ENCODE results near the gene ELL2.

The ELL2 gene

GRCh38 chr5:95846554-95847260 is 114.9 kb downstream of the ELL2 start:
- peaks cover 20% of the 10 kb centered on the region for H3K4me1 ChIP-seq (ENCODE audit: low read length)
- no peaks in the 10 kb centered on the region for H3K79me2 ChIP-seq (ENCODE audit: low read length)
- no peak overlapping the region for H3K9ac ChIP-seq (ENCODE audit: low read length)
- H3K4me2 ChIP-seq (ENCODE audit: low read depth, low read length): no peak overlapping the region
- no peaks in the 10 kb centered on the region for H3K9me2 ChIP-seq (replicated peaks; ENCODE audit: insufficient read depth, low read length)
- peak; percentile 93 for TF ChIP-seq CTCF (IDR thresholded peaks at IDR 0.05; ENCODE audit: low read length)
- no peak for TF ChIP-seq EZH2 (optimal IDR thresholded peaks at IDR 0.05; ENCODE audit: low read depth, low read length)
- H4K20me1 ChIP-seq (ENCODE audit: insufficient read depth, low read length): no peaks in the 10 kb centered on the region
- H2AFZ ChIP-seq (ENCODE audit: low read length): no peak overlapping the region
- no peaks in the 10 kb centered on the region for H3K36me3 ChIP-seq (replicated peaks; ENCODE audit: insufficient read depth, low read length)
- H3K27ac ChIP-seq (ENCODE audit: low read length): no peak overlapping the region
- DNase-seq: peak; percentile 70
- H3K27me3 ChIP-seq (replicated peaks; ENCODE audit: insufficient read depth, low read length): no peaks in the 10 kb centered on the region
- H3K4me3 ChIP-seq (ENCODE audit: low read length): no peak overlapping the region
- no peaks in the 10 kb centered on the region for H3F3A ChIP-seq (ENCODE audit: insufficient read depth, low read length)
- H3K9me3 ChIP-seq (replicated peaks; ENCODE audit: insufficient read depth, low read length): no peaks in the 10 kb centered on the region

- H3K9me3 ChIP-seq (replicated peaks; ENCODE audit: insufficient read depth, low read length): no peaks in the 10 kb centered on the region
- no peak overlapping the region for H2AFZ ChIP-seq (ENCODE audit: low read length)
- no peaks in the 10 kb centered on the region for H3K27me3 ChIP-seq (replicated peaks; ENCODE audit: insufficient read depth, low read length)
- H3K79me2 ChIP-seq (ENCODE audit: low read length): no peaks in the 10 kb centered on the region
- H3K9me2 ChIP-seq (replicated peaks; ENCODE audit: insufficient read depth, low read length): no peaks in the 10 kb centered on the region
- no peaks in the 10 kb centered on the region for H3F3A ChIP-seq (ENCODE audit: insufficient read depth, low read length)
- no peak overlapping the region for H3K4me2 ChIP-seq (ENCODE audit: low read depth, low read length)
- H3K27ac ChIP-seq (ENCODE audit: low read length): no peak overlapping the region
- peaks cover 20% of the 10 kb centered on the region for H3K4me1 ChIP-seq (ENCODE audit: low read length)
- DNase-seq: no peak
- no peak overlapping the region for H3K4me3 ChIP-seq (ENCODE audit: low read length)
- H3K36me3 ChIP-seq (replicated peaks; ENCODE audit: insufficient read depth, low read length): no peaks in the 10 kb centered on the region
- no peak for TF ChIP-seq CTCF (IDR thresholded peaks at IDR 0.05; ENCODE audit: low read length)
- TF ChIP-seq EZH2phosphoT487 (IDR thresholded peaks at IDR 0.05; ENCODE audit: low read length): no peak
- no peak for TF ChIP-seq EZH2 (optimal IDR thresholded peaks at IDR 0.05; ENCODE audit: low read depth, low read length)
- no peak overlapping the region for H3K9ac ChIP-seq (ENCODE audit: low read length)
- H4K20me1 ChIP-seq (ENCODE audit: insufficient read depth, low read length): no peaks in the 10 kb centered on the region
These were observed 116.3 kb downstream of the ELL2 start for GRCh38 chr5:95845391-95845790.

GRCh38 chr5:95843733-95844223 is 117.9 kb downstream of the ELL2 start:
- Histone ChIP-seq H3K9me2 (replicated peaks; ENCODE audit: insufficient read depth, low read length) (no peaks in the 10 kb centered on the region), H3F3A (ENCODE audit: insufficient read depth, low read length) (no peaks in the 10 kb centered on the region), H3K4me2 (ENCODE audit: low read depth, low read length) (no peak overlapping the region), H3K4me1 (ENCODE audit: low read length) (peaks cover 20% of the 10 kb centered on the region), H4K20me1 (ENCODE audit: insufficient read depth, low read length) (no peaks in the 10 kb centered on the region), H3K36me3 (replicated peaks; ENCODE audit: insufficient read depth, low read length) (no peaks in the 10 kb centered on the region), H3K79me2 (ENCODE audit: low read length) (no peaks in the 10 kb centered on the region), H3K27me3 (replicated peaks; ENCODE audit: insufficient read depth, low read length) (no peaks in the 10 kb centered on the region), H3K9me3 (replicated peaks; ENCODE audit: insufficient read depth, low read length) (no peaks in the 10 kb centered on the region), H3K4me3 (ENCODE audit: low read length) (no peak overlapping the region), H3K27ac (ENCODE audit: low read length) (peak overlapping the region; percentile 15; the same call in 1 of the 2 replicates), H3K9ac (ENCODE audit: low read length) (no peak overlapping the region), H2AFZ (ENCODE audit: low read length) (peak overlapping the region; percentile 7; the same call in 1 of the 2 replicates)
- DNase-seq: no peak
- TF ChIP-seq CTCF (IDR thresholded peaks at IDR 0.05; ENCODE audit: low read length) (no peak), EZH2 (optimal IDR thresholded peaks at IDR 0.05; ENCODE audit: low read depth, low read length) (no peak), EZH2phosphoT487 (IDR thresholded peaks at IDR 0.05; ENCODE audit: low read length) (no peak)
